WI38 (cell line): ENCODE data around the gene IWS1.
"Not testable (repeated sequence)": the region's sequence is repeated elsewhere in the genome, so short reads cannot be mapped to it uniquely, and the experiment has no call there.

Experiments used
- H3K4me3 ChIP-seq: 2 replicates; pipeline ENCODE4 v1.5.1; 2011; ENCODE audit warnings: low read depth, mild to moderate bottlenecking, control low read depth, low read length
- TF ChIP-seq, protein P1 (sequence below): IDR thresholded peaks from 2 replicates; pipeline ENCODE4 v1.5.1; 2012; ENCODE audit warnings: low read depth, mild to moderate bottlenecking, control low read depth, low read length

IWS1 gene

DNA sequence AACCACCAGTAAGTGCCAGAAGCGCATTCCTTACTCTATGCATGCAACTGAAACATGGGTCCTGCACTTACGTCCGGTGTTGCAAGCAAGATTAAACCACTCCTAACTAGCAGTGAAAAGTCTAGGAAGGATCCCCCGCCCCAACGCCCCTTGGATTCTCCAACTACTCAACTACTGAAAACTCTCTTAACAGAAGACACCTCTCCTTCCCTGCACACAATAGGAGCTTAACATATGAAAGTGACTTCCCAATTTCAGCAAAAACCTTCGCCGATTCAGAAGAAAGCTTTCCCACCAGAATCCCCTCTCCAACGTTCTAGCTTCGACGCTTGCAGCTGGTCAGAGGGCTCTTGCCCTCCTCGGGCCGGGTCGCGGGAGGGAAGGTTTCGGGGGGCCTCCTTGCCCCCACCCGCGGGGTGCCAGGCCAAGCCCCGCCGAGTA, 578 bp downstream of the IWS1 start:
- TF ChIP-seq, protein P1, sequence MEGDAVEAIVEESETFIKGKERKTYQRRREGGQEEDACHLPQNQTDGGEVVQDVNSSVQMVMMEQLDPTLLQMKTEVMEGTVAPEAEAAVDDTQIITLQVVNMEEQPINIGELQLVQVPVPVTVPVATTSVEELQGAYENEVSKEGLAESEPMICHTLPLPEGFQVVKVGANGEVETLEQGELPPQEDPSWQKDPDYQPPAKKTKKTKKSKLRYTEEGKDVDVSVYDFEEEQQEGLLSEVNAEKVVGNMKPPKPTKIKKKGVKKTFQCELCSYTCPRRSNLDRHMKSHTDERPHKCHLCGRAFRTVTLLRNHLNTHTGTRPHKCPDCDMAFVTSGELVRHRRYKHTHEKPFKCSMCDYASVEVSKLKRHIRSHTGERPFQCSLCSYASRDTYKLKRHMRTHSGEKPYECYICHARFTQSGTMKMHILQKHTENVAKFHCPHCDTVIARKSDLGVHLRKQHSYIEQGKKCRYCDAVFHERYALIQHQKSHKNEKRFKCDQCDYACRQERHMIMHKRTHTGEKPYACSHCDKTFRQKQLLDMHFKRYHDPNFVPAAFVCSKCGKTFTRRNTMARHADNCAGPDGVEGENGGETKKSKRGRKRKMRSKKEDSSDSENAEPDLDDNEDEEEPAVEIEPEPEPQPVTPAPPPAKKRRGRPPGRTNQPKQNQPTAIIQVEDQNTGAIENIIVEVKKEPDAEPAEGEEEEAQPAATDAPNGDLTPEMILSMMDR, result no peak

DNA sequence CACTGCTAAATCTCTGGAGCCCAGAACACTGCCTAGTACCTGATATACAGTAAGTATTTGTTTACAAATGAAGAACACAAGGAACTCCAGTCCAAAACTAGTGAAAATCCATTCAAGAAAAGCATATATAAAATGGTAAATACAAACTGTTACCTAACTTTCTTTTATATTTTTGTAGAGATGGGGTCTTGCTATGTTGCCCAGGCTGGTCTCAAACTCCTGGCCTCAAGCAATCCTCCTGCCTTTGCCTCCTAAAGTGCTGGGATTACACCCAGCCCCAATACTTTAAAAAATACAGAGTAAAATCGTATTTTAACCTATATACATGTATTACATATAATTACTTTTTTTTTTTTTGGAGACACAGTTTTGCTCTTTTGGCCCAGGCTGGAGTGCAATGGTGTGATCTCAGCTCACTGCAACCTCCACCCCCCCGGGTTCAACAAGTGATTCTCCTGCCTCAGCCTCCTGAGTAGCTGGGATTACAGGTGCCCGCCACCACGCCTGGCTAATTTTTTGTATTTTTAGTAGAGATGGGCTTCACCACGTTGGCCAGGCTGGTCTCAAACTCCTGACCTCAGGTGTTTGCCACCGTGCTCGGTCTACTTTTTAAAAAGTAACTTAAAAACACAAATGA, 2.0 kb downstream of the IWS1 start:
- H3K4me3 ChIP-seq, result not testable (repeated sequence)

More for the DNA sequence above, 578 bp downstream of the IWS1 start:
- H3K4me3 ChIP-seq, result peak overlapping the region; percentile 91

DNA sequence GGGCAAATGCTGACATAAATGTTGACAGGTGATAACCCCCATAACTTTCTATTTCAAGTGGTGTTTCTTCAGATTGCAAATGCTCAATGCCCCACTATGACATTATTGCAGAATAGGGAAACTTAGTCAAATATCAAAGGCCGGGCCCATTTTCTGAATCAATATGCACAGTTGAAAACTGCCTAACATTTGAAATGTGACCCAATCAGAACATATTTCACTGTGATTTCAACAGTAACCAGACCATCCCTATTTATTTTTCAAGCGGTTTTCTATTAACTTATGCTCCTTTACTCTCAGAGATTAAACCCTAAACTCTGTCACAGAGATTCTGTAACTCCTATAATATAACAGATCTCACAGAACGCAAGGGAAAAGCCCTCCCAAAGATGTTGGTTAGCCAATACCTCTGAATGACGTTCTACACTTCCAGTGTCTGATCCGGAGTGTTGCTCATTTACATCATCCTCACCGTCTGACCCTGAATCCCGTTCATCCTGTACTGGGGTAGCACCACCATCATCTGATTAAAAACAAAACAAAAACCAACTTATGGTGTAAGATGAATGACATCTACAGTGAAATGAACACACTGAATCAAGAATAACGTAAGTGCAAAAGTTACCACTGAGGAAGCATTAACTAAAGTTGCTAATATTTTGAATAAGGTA, 2.9 kb downstream of the IWS1 start:
- TF ChIP-seq, protein P1, result no peak
- no peak overlapping the region for H3K4me3 ChIP-seq

DNA sequence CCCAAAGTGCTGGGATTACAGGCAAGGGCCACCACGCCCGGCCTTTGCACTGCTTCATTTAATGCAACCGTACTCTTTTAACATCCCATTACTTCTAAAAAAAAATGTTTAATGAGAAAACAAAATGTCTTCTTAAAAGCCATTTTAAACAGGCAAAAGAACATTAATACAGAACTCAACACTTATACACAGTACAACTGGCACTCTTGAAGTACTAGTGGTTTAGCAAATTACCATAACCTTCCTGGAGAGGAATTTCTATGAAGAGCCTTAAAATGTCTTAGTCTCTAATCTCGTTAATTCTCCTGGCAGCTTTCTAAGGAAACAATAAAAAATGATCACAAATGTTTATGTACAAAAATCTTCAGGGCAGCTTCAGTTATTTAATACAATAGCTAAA, 5.9 kb downstream of the IWS1 start:
- TF ChIP-seq, protein P1, result no peak
- H3K4me3 ChIP-seq, result no peak overlapping the region

DNA sequence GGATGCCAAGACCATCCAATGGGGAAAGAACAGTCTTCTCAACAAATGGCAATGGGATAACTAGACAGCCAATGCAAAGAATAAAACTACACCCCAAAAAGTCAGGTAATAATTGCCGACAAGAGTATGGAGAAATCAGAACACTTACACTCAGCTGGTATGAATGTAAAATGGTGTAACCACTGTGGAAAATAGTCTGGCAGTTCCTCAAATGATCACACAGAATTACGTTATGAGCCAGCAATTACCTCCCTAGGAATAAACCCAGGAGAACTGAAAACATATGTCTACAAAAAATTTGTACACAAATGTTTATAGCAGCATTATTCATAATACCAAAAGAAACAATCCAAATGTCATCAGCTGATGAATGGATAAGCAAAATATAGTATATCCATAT, 8.8 kb downstream of the IWS1 start:
- TF ChIP-seq, protein P1, result no peak
- H3K4me3 ChIP-seq, result no peak overlapping the region

DNA sequence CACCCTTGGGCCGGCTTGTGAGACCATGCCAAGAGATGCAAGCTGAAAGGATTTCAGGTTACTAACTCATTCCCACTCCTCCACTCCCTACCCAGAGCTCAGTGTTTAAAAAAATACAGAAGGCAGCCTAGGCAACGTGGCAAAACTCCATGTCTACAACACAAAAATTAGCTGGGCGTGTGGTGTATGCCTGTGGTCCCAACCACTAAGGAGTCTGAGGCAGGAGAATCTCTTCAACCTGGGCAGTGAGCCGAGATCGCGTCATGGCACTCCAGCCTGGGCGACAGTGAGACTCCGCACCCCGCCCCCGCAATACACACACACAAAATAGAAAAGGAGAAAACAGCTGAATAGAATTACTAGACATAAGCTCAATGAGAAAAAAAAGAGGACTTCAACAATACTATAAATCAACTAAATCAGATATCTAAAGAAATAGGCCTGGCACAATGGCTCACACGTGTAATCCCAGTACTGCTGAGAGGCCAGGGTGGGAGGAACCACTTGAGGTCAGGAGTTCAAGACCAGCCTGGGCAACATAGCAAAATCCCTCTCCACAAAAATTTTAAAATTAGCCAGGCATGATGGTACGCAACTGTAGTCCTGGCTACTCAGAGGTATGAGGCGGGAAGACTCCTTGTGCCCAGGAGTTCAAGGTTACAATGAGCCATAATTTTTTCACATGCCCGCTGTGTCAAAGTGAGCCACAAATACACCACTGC, 10.1 kb downstream of the IWS1 start:
- TF ChIP-seq, protein P1, result no peak
- no peak overlapping the region for H3K4me3 ChIP-seq

DNA sequence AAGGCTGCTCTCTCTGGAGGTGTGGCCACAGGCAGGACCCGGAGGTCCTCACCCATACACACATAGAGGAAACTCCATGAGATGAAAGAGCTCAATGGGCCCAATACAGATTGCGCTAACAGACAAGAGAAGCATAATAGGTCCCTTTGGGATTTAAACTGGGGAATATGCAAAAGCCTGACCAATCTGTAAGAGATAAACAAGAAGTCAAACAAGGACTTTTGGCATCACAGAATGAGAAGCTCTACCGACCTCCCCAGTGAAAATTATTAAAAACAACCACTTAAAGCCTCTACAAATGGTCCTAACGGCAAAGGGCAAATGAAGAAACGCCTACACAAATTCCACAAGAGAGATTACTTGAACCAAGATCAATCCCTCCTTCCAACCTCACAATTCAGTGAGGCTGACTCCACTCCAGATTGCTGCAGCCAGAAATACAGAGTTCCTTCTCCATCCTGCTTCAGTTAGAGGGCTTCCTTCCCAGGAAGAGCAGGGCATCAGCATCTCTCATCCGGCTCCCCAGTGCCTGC, 10.8 kb downstream of the IWS1 start:
- H3K4me3 ChIP-seq, result no peak overlapping the region
- TF ChIP-seq, protein P1, result no peak
